ENCODE measurements around the gene ATP5PD.

ATP5PD gene

DNA sequence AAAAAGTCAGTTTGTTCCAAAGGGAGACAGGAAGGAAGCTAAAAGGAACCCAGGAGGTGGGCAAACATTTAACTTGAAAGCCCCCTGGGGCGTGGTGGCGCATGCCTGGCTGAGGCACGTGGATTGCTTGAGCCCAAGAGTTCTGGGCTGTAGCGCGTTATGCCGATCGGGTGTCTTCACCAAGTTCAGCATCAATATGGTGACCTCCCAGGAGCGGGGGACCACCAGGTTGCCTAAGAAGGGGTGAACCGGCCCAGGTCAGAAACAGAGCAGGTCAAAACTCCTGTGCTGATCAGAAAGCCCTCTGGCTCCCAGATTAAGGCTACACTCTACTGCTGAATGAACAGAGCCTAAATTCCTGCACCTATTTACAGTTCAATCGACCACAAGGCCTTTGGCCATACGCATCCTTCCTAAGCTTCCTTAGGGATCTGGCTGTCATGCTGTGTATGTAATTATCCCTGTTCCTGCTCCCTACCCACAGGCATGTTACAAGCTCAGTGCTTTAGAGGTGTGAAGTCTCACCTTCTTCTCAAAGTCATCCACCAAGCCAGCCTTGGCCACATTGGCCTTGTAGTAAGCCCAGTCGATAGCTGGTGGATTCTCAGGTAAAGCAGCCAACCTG lies 5.0 kb downstream of the ATP5PD start:
- DNase-seq (ENCODE audit: low spot score): no peak
- TF ChIP-seq, protein P1, sequence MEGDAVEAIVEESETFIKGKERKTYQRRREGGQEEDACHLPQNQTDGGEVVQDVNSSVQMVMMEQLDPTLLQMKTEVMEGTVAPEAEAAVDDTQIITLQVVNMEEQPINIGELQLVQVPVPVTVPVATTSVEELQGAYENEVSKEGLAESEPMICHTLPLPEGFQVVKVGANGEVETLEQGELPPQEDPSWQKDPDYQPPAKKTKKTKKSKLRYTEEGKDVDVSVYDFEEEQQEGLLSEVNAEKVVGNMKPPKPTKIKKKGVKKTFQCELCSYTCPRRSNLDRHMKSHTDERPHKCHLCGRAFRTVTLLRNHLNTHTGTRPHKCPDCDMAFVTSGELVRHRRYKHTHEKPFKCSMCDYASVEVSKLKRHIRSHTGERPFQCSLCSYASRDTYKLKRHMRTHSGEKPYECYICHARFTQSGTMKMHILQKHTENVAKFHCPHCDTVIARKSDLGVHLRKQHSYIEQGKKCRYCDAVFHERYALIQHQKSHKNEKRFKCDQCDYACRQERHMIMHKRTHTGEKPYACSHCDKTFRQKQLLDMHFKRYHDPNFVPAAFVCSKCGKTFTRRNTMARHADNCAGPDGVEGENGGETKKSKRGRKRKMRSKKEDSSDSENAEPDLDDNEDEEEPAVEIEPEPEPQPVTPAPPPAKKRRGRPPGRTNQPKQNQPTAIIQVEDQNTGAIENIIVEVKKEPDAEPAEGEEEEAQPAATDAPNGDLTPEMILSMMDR (IDR thresholded peaks at IDR 0.05; ENCODE audit: extremely low read depth, insufficient read depth, missing control alignments): no peak
- in situ Hi-C loops (cut with MboI; ENCODE audit: low pct_unique_long_range_greater_than_20kb, low sequenced_read_pairs, unreplicated experiment): no loop called here

DNA sequence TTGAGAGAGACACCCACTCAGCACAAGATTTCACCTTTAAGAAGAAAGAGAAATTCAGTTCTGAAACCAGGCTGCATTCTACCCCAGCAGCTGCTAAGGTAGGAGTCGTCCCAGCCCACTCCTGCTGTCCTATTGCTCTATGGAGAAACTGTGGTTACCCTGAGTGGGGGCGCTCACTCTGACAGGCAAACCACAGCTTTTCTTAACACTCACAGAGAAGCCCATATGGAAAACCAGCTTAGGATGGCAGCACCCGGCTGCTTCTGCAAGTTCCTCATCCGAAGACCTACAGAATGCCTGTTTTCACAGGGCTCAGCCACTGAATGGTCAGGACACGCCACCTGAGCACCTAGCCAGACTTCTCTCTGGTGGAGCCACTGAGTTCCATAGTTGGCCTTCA lies 7.5 kb downstream of the ATP5PD start:
- TF ChIP-seq, protein P1 (IDR thresholded peaks at IDR 0.05; ENCODE audit: extremely low read depth, insufficient read depth, missing control alignments): no peak
- in situ Hi-C loops (cut with MboI; ENCODE audit: low pct_unique_long_range_greater_than_20kb, low sequenced_read_pairs, unreplicated experiment): no loop called here
- DNase-seq (ENCODE audit: low spot score): no peak

DNA sequence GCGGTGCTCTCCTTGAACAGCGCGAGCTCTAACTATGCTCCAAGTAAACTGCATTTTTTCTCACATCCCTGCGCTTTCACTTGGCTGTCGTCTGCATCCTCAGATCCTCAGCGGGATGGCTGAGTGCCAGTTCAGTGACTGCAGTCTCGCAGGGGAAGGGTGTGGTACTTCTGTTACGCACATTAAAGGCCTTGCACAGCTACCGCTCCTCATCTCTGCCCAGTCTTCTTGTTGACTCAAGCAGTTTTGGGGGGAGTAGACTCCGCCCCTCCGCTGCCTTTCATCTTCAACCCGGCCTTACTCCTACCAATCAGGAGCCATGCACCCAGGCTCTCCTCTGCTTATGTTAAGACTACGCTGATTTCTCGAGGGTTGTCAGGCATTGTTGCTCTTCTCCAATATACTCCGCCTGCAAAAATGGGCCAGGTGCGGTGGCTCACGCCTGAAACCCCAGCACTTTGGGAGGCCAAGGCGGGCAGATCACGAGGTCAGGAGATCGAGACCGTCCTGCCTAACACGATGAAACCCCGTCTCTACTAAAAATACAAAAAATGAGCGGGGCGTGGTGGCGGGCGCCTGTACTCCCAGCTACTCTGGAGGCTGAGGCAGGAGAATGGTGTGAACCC lies 10.0 kb downstream of the ATP5PD start:
- in situ Hi-C loops (cut with MboI; ENCODE audit: low pct_unique_long_range_greater_than_20kb, low sequenced_read_pairs, unreplicated experiment): no loop called here
- TF ChIP-seq, protein P1 (IDR thresholded peaks at IDR 0.05; ENCODE audit: extremely low read depth, insufficient read depth, missing control alignments): no peak
- no peak for DNase-seq (ENCODE audit: low spot score)

DNA sequence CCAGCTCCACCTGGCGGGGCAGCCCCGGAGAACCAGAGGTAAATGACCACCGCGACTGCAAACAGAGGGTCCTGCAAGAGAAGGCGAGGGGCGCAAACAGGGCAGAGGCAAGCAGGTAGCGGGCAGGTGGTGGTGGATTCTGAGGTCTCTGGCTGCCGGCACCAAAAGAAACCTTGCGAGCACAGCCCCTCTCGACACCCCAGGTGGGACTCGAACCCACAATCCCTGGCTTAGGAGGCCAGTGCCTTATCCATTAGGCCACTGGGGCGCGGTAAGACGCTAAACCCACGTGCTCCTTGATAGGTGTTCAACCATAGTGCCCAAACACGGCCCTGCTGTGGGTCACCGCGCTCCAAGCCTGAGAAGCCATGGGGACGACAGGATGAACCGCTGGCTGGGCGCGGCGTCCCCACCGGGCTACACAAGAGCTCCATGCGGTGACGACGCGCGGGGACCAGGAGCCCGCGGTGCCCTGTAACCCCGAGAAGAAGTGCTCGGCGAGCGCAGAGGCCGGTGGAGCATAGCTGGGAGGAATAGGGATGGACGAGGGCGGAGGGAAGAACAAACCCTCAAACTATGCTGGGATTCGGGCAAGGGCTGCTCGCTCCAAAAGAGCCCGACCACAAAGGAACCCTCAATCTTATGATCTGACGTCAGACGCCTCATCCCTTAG lies 12.4 kb downstream of the ATP5PD start:
- TF ChIP-seq, protein P1 (IDR thresholded peaks at IDR 0.05; ENCODE audit: extremely low read depth, insufficient read depth, missing control alignments): no peak
- DNase-seq (ENCODE audit: low spot score): peak; percentile 83
- in situ Hi-C loops (cut with MboI; ENCODE audit: low pct_unique_long_range_greater_than_20kb, low sequenced_read_pairs, unreplicated experiment): no loop called here

DNA sequence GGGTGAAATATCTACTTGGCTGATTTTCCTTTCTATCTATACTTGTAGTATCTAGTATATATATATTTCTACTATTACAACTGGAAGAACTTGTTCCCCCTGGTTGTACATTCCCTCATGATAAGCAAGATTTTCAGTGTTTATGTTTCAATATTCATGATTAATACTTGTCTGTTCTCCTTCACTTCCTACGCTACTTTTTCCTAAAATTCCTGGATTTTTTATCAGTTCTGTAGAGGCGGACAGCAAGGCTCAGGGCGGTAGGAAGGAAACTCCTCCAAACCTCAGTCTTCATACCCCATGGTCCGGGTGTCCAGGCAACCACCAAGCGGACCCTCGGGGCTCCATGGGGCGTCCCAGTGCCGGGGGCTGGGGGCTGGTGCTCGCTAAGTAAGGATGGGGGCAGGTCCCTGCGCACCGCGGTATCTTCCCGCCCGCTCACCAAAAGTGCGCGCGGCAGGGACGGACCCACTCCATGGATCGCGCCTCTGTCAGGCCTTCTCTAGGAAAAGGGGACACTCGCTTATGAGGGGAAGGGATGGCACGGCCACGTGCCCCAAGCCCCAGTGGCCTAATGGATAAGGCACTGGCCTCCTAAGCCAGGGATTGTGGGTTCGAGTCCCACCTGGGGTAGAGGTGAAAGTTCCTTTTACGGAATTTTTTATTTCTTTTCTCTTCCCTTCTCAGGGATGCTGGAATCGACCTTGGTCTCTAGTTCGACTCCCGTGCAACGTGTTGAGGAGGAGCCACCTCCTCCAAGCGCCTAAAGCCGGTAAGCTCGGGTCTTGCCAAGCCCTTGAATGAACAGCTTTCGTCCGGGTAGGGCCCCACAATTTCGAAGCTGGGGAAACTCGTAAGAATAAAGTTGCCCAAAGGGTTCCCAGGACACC lies 13.2 kb downstream of the ATP5PD start:
- in situ Hi-C loops (cut with MboI; ENCODE audit: low pct_unique_long_range_greater_than_20kb, low sequenced_read_pairs, unreplicated experiment): no loop called here
- TF ChIP-seq, protein P1 (IDR thresholded peaks at IDR 0.05; ENCODE audit: extremely low read depth, insufficient read depth, missing control alignments): no peak
- DNase-seq (ENCODE audit: low spot score): peak; percentile 74

DNA sequence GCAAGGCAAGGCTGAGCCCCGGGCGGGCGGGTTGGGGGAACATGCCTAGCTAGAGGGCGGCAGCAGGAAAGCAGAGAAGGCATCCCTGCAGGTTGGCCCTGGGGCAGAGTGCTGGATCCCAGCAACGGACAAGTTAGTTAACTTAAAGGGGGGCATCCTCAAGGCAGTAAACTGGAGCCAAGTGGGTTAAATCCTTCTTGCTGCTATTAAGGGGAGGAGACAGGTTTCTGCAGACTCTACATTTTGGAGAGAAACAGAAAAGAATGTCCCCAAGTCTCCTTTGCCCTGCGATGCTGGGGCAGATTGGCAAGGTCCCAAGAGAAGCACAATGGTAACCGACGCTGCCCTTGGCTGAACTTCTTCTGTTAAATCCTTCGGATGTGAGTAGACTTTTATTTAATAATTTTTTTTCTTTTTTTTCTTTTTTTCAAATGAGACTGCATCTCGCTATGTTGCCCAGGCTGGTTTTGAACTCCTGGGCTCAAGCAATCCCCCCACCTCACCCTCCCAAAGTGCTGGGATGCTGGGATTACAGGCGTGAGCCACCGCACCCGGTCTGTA lies 14.0 kb downstream of the ATP5PD start:
- TF ChIP-seq, protein P1 (IDR thresholded peaks at IDR 0.05; ENCODE audit: extremely low read depth, insufficient read depth, missing control alignments): no peak
- in situ Hi-C loops (cut with MboI; ENCODE audit: low pct_unique_long_range_greater_than_20kb, low sequenced_read_pairs, unreplicated experiment): no loop called here
- DNase-seq (ENCODE audit: low spot score): no peak

Measured in GM13977 (cell line).